GM10248 (cell line): ENCODE measurements around the gene RTP3.
A peak's percentile ranks its signal among the peaks of the same experiment; 100 is the strongest.

ENCODE experiments used
- CTCF ChIA-PET: fragments of 300-600 bp; sonication (Branson Sonifier 250); formaldehyde crosslinking; extraction: SDS; loops from one replicate; lab custom pipeline; 2021; ENCODE audit warnings: antibody characterized with exemption; lab: Yijun Ruan, JAX
- POLR2A ChIA-PET: fragments of 350-650 bp; sonication (Branson Sonifier 250); formaldehyde crosslinking; extraction: SDS; loops from one replicate; lab custom pipeline; 2020; ENCODE audit warnings: antibody characterized with exemption; lab: Yijun Ruan, JAX
- DNase-seq: peaks from one replicate; pipeline ENCODE4 v3.0.0; 2012; ENCODE audit errors: extremely low spot score
- CTCF ChIP-seq: IDR thresholded peaks from 2 replicates; pipeline ENCODE4 v1.5.1; 2012; ENCODE audit warnings: mild to moderate bottlenecking, low read depth; ENCODE audit errors: extremely low read depth, missing control alignments, control extremely low read depth

Gene RTP3

GRCh38 chr3:46488735-46489361 is 8.9 kb upstream of the RTP3 start:
- CTCF ChIA-PET: interaction anchor here (0.6 to 7.3 kb wide), 61 partner anchors 7 to 881 kb away, joined by 3 to 168 read pairs (median 5); partner anchors contain the start of genes LRRC2 and RTP3
- POLR2A ChIA-PET: no interaction called here
- peak; percentile 100 for TF ChIP-seq CTCF

DNA sequence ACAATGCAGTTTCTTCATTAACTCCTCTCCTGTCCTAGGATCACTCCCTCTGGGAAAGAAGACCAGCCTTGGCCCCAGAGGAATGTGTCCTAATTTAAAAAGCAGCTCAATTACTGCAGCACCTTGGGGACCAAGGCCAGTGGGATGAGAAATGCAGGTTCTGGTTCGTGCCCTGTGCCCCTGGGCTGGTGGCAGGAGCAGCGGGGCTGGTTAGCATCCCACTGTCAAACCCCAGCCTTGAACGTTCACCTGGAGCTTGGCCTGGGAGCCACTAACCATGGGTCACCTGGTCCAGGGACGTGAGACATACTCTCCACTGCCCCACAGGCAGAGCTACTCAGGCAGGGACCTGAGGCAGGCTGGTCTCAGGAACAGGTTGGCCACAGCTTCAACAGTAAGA is 8.4 kb upstream of the RTP3 start:
- POLR2A ChIA-PET: interaction anchor here (0.6 kb wide), 1 partner anchor 488 kb away, joined by 4 read pairs; no protein-coding TSS in a partner anchor
- TF ChIP-seq CTCF: no peak
- CTCF ChIA-PET: interaction anchor here (0.9 to 7.3 kb wide), 37 partner anchors 9 to 406 kb away, joined by 3 to 168 read pairs (median 11); partner anchors contain the start of genes LRRC2 and RTP3
- DNase-seq: no peak

More at GRCh38 chr3:46488735-46489361, 8.9 kb upstream of the RTP3 start:
- peak; percentile 95 for DNase-seq

GRCh38 chr3:46489875-46490274 is 7.9 kb upstream of the RTP3 start:
- ChIA-PET CTCF (interaction anchor here (0.9 to 7.3 kb wide), 27 partner anchors 10 to 405 kb away, joined by 3 to 168 read pairs (median 16); partner anchors contain the start of genes LRRC2 and RTP3), POLR2A (interaction anchor here (0.6 kb wide), 1 partner anchor 487 kb away, joined by 4 read pairs; no protein-coding TSS in a partner anchor)
- TF ChIP-seq CTCF: no peak
- no peak for DNase-seq

- no peak for TF ChIP-seq CTCF
- POLR2A ChIA-PET: no interaction called here
- CTCF ChIA-PET: interaction anchor here (1.1 to 7.3 kb wide), 13 partner anchors 10 to 405 kb away, joined by 3 to 168 read pairs (median 23); partner anchors contain the start of gene RTP3
- DNase-seq: no peak
These were observed 7.3 kb upstream of the RTP3 start for GRCh38 chr3:46490338-46491084.

- no peak for DNase-seq
- ChIA-PET CTCF (interaction anchor here (1.4 to 7.3 kb wide), 4 partner anchors 9 to 139 kb away, joined by 10 to 168 read pairs (median 106); partner anchors contain the start of gene RTP3), POLR2A (no interaction called here)
- no peak for TF ChIP-seq CTCF
These were observed 6.4 kb upstream of the RTP3 start for GRCh38 chr3:46491089-46492070.
